RPMI7951 (cell line): ENCODE results near the gene GRK4. TPM values are rescaled to one million over a fixed set of nuclear protein-coding genes. Genes with fewer than 3 reads are reported as not detected.
A peak's percentile ranks its signal among the peaks of the same experiment; 100 is the strongest.
"Not testable (repeated sequence)": the region's sequence is repeated elsewhere in the genome, so short reads cannot be mapped to it uniquely, and the experiment has no call there.

Experiments
- DNase-seq: peaks from one replicate; pipeline ENCODE4 v3.0.0-alpha.2; 2012; ENCODE audit warnings: low read depth
- total RNA-seq: library from RNA; depleted of rRNA; stranded (reverse); fragments of >200 nt; shearing (Covaris generic); gene quantifications from 2 replicates; pipeline ENCODE4 v1.2.3, GENCODE V29; 2014

Gene GRK4
- total RNA-seq, 1 experiment from 2014 or later, result 3.6 TPM

- DNase-seq, result peak; percentile 74
Observed at GRCh38 chr4:2958446-2958845, 4.9 kb upstream of the GRK4 start.

- not testable (repeated sequence) for DNase-seq
Observed at GRCh38 chr4:2960450-2960849, 2.9 kb upstream of the GRK4 start.

GRCh38 chr4:2961421-2961810, 2.0 kb upstream of the GRK4 start:
- DNase-seq, result peak; percentile 10

- DNase-seq, result no peak
Observed at GRCh38 chr4:2961811-2962441, 1.4 kb upstream of the GRK4 start.

GRCh38 chr4:2962614-2963174, 677 bp upstream of the GRK4 start:
- peak; percentile 43 for DNase-seq

GRCh38 chr4:2963966-2964471, 648 bp downstream of the GRK4 start:
- DNase-seq, result peak; percentile 62

- no peak for DNase-seq
Observed at GRCh38 chr4:2964706-2965258, 1.4 kb downstream of the GRK4 start.

- no peak for DNase-seq
Observed at GRCh38 chr4:2965262-2965661, 1.9 kb downstream of the GRK4 start.

- no peak for DNase-seq
Observed at GRCh38 chr4:2968381-2968780, 5.0 kb downstream of the GRK4 start.

- no peak for DNase-seq
Observed at GRCh38 chr4:2971275-2971674, 7.9 kb downstream of the GRK4 start.

GRCh38 chr4:2977211-2978088, 14.1 kb downstream of the GRK4 start:
- DNase-seq, result peak; percentile 74

- no peak for DNase-seq
Observed at GRCh38 chr4:2981256-2981819, 18.0 kb downstream of the GRK4 start.

- DNase-seq, result no peak
Observed at GRCh38 chr4:2982012-2982411, 18.6 kb downstream of the GRK4 start.

- DNase-seq, result not testable (repeated sequence)
Observed at GRCh38 chr4:2983715-2984114, 20.3 kb downstream of the GRK4 start.

GRCh38 chr4:2991243-2991642, 27.9 kb downstream of the GRK4 start:
- no peak for DNase-seq

- no peak for DNase-seq
Observed at GRCh38 chr4:2994917-2995316, 31.5 kb downstream of the GRK4 start.

- DNase-seq, result peak; percentile 16
Observed at GRCh38 chr4:2995546-2996265, 32.3 kb downstream of the GRK4 start.

GRCh38 chr4:2996415-2996814, 33.0 kb downstream of the GRK4 start:
- no peak for DNase-seq

- no peak for DNase-seq
Observed at GRCh38 chr4:3007724-3008123, 44.4 kb downstream of the GRK4 start.

GRCh38 chr4:3009422-3009821, 46.1 kb downstream of the GRK4 start:
- DNase-seq, result peak; percentile 10

- DNase-seq, result no peak
Observed at GRCh38 chr4:3010577-3010976, 47.2 kb downstream of the GRK4 start.
